Bone marrow (tissue), 2 donors: ENCODE measurements around the gene AKR1C1.
"Not testable (repeated sequence)": the region's sequence is repeated elsewhere in the genome, so short reads cannot be mapped to it uniquely, and the experiment has no call there.

Source experiments
- DNase-seq, 2 donors: peaks; one replicate each; lab custom pipeline; 2025; lab: John Stamatoyannopoulos, UW

Gene AKR1C1

GRCh38 chr10:5018671-5019277 lies 55.6 kb downstream of the AKR1C1 start:
- not testable (repeated sequence) for DNase-seq

GRCh38 chr10:5019770-5020612 lies 56.8 kb downstream of the AKR1C1 start:
- DNase-seq = not testable (repeated sequence)

GRCh38 chr10:5021624-5022290 lies 58.5 kb downstream of the AKR1C1 start:
- DNase-seq = not testable (repeated sequence)

GRCh38 chr10:5023177-5023805 lies 60.1 kb downstream of the AKR1C1 start:
- DNase-seq = peak in 1 of 2 donors; percentile 20

GRCh38 chr10:5025461-5025881 lies 62.3 kb downstream of the AKR1C1 start:
- DNase-seq = peak in 1 of 2 donors; percentile 52

GRCh38 chr10:5030989-5031388 lies 67.8 kb downstream of the AKR1C1 start:
- DNase-seq = no peak

- not testable (repeated sequence) for DNase-seq
Measured at GRCh38 chr10:5031588-5031987, 68.4 kb downstream of the AKR1C1 start.

GRCh38 chr10:5032444-5032843 lies 69.2 kb downstream of the AKR1C1 start:
- not testable (repeated sequence) for DNase-seq
